H1 (cell line): ENCODE results near the gene ADAM12. TPM values are rescaled to one million over a fixed set of nuclear protein-coding genes. Genes with fewer than 3 reads are reported as not detected.

Source experiments
- CTCF ChIA-PET: fragments of 300-600 bp; sonication (Branson Sonifier 250); formaldehyde crosslinking; loops from one replicate; lab custom pipeline; 2021; ENCODE audit not compliant: partially characterized antibody; lab: Charles Lee
- POLR2A ChIA-PET: fragments of 300-600 bp; sonication (Branson Sonifier 250); formaldehyde crosslinking; loops from one replicate; lab custom pipeline; 2021; ENCODE audit warnings: inconsistent platforms; ENCODE audit not compliant: partially characterized antibody; lab: Charles Lee
- DNase-seq, 2 experiments: peaks; one replicate each; pipeline versions ENCODE4 v3.0.0 to v3.0.0-alpha.2; 2010 to 2022; ENCODE audit warnings: low spot score in 2 of 2, low read depth in 1 of 2, mixed read lengths in 1 of 2
- FAIRE-seq: peaks from 2 replicates; lab custom pipeline; 2011; peaks lifted over from hg19 to GRCh38; lab: Jason Lieb, UNC
- H2AFZ ChIP-seq: 2 replicates; pipeline ENCODE4 v1.8.1; 2012; ENCODE audit warnings: low read length, inconsistent platforms
- H2AK5ac ChIP-seq: 2 replicates; pipeline ENCODE4 v1.6.1; 2013; ENCODE audit warnings: low read depth, low read length
- H2BK120ac ChIP-seq: replicated peaks from 2 replicates; pipeline ENCODE3; 2013; ENCODE audit warnings: low read depth, low read length, inconsistent platforms
- H2BK12ac ChIP-seq: 2 replicates; pipeline ENCODE4 v1.6.1; 2013; ENCODE audit warnings: low read depth, low read length
- H2BK15ac ChIP-seq: 2 replicates; pipeline ENCODE4 v1.6.1; 2013; ENCODE audit warnings: low read length
- H2BK20ac ChIP-seq: 2 replicates; pipeline ENCODE4 v1.6.1; 2013; ENCODE audit warnings: low read length
- H2BK5ac ChIP-seq: 2 replicates; pipeline ENCODE4 v1.6.1; 2013; ENCODE audit warnings: low read depth, low read length
- H3K14ac ChIP-seq: 2 replicates; pipeline ENCODE4 v1.6.1; 2013; ENCODE audit warnings: inconsistent platforms; ENCODE audit not compliant: insufficient read length
- H3K18ac ChIP-seq: 2 replicates; pipeline ENCODE4 v1.6.1; 2013; ENCODE audit warnings: low read length; ENCODE audit errors: extremely low read depth
- H3K23ac ChIP-seq: 2 replicates; pipeline ENCODE4 v1.6.1; 2013; ENCODE audit warnings: inconsistent platforms; ENCODE audit not compliant: insufficient read length
- H3K23me2 ChIP-seq: 2 replicates; pipeline ENCODE4 v1.6.1; 2013; ENCODE audit warnings: low read depth, low read length
- H3K27ac ChIP-seq: 2 replicates; pipeline ENCODE4 v1.6.1; 2011; ENCODE audit warnings: low read depth, low read length, inconsistent platforms
- H3K27me3 ChIP-seq, 4 experiments: replicated peaks in 1 of 4; 1 replicate in 1 of 4; 2 replicates in 3 of 4; pipeline versions ENCODE4 v1.6.1 to v1.8.1; 2011 to 2013; ENCODE audit warnings: low read length in 3 of 4, mild to moderate bottlenecking in 3 of 4, inconsistent platforms in 2 of 4, mixed read lengths in 2 of 4, moderate library complexity in 1 of 4; ENCODE audit not compliant: control insufficient read depth in 3 of 4, insufficient read depth in 3 of 4; ENCODE audit errors: extremely low read depth in 1 of 4
- H3K36me3 ChIP-seq, 4 experiments: 2 replicates each; pipeline versions ENCODE4 v1.6.1 to v1.8.1; 2011 to 2013; ENCODE audit warnings: mild to moderate bottlenecking in 4 of 4, low read length in 3 of 4, moderate library complexity in 2 of 4, control low read depth in 1 of 4, inconsistent platforms in 1 of 4; ENCODE audit not compliant: insufficient read depth in 4 of 4, control insufficient read depth in 2 of 4
- H3K4ac ChIP-seq: replicated peaks from 2 replicates; pipeline ENCODE3; 2013; ENCODE audit warnings: low read length, low read depth, mixed read lengths, inconsistent platforms; ENCODE audit not compliant: insufficient read length
- H3K4me1 ChIP-seq, 4 experiments: replicated peaks in 1 of 4; 1 replicate in 1 of 4; 2 replicates in 3 of 4; pipeline versions ENCODE4 v1.6.1 to v1.8.1; 2011 to 2013; ENCODE audit warnings: low read length in 3 of 4, inconsistent platforms in 2 of 4, mixed read lengths in 1 of 4; ENCODE audit not compliant: insufficient read depth in 4 of 4, control insufficient read depth in 3 of 4
- H3K4me2 ChIP-seq, 2 experiments: 2 replicates each; pipeline versions ENCODE4 v1.6.1 to v1.8.1; 2011 to 2013; ENCODE audit warnings: low read depth in 2 of 2, low read length in 2 of 2, control low read depth in 1 of 2, inconsistent platforms in 1 of 2, mild to moderate bottlenecking in 1 of 2; ENCODE audit not compliant: insufficient read depth in 1 of 2
- H3K4me3 ChIP-seq, 4 experiments: fragments of 200-600, 300-600 bp in 1 of 4; sonication (generic), shearing (Covaris generic), sonication (Bioruptor Twin) in 1 of 4; 2 replicates each; pipeline versions ENCODE4 v1.5.1 to v1.8.1; 2011 to 2016; ENCODE audit warnings: low read length in 4 of 4, low read depth in 3 of 4, control low read depth in 2 of 4, inconsistent platforms in 2 of 4, mild to moderate bottlenecking in 2 of 4, mixed read lengths in 1 of 4, moderate library complexity in 1 of 4; ENCODE audit not compliant: insufficient read depth in 2 of 4; ENCODE audit errors: extremely low read depth in 1 of 4
- H3K56ac ChIP-seq: replicated peaks from 2 replicates; pipeline ENCODE3; 2013; ENCODE audit warnings: low read depth, mild to moderate bottlenecking, mixed read lengths, low read length, inconsistent platforms; ENCODE audit not compliant: insufficient read length
- H3K79me1 ChIP-seq: 2 replicates; pipeline ENCODE4 v1.6.1; 2013; ENCODE audit warnings: low read depth, low read length, control low read depth
- H3K79me2 ChIP-seq, 2 experiments: 2 replicates each; pipeline versions ENCODE4 v1.6.1 to v1.8.1; 2012 to 2013; ENCODE audit warnings: low read length in 2 of 2, mild to moderate bottlenecking in 2 of 2, inconsistent platforms in 1 of 2; ENCODE audit not compliant: insufficient read depth in 2 of 2, control insufficient read depth in 1 of 2
- H3K9ac ChIP-seq, 4 experiments: replicated peaks in 1 of 4; 1 replicate in 1 of 4; 2 replicates in 3 of 4; pipeline versions ENCODE4 v1.6.1 to v1.8.1; 2011 to 2013; ENCODE audit warnings: low read depth in 3 of 4, low read length in 3 of 4, control low read depth in 2 of 4, mild to moderate bottlenecking in 2 of 4, moderate library complexity in 2 of 4, inconsistent platforms in 1 of 4; ENCODE audit errors: extremely low read depth in 1 of 4
- H3K9me3 ChIP-seq, 2 experiments: 2 replicates each; pipeline versions ENCODE4 v1.6.1 to v1.8.1; 2012 to 2013; ENCODE audit warnings: mild to moderate bottlenecking in 2 of 2, moderate library complexity in 2 of 2, control low read depth in 1 of 2, inconsistent platforms in 1 of 2, low read depth in 1 of 2, low read length in 1 of 2, mixed read lengths in 1 of 2; ENCODE audit not compliant: insufficient read depth in 2 of 2
- H4K20me1 ChIP-seq, 2 experiments: replicated peaks in 1 of 2; 2 replicates each; pipeline versions ENCODE3 to v1.8.1; 2011 to 2013; ENCODE audit warnings: inconsistent platforms in 2 of 2, low read length in 2 of 2, mild to moderate bottlenecking in 1 of 2; ENCODE audit not compliant: insufficient read depth in 2 of 2, control insufficient read depth in 1 of 2
- H4K5ac ChIP-seq: 2 replicates; pipeline ENCODE4 v1.6.1; 2013; ENCODE audit warnings: low read length, low read depth, mixed read lengths, inconsistent platforms; ENCODE audit not compliant: insufficient read length
- H4K8ac ChIP-seq: 2 replicates; pipeline ENCODE4 v1.8.0; 2013; ENCODE audit warnings: mild to moderate bottlenecking, moderate library complexity, low read length, inconsistent platforms; ENCODE audit not compliant: insufficient read depth; ENCODE audit errors: extremely low read depth
- H4K91ac ChIP-seq: replicated peaks from 2 replicates; pipeline ENCODE3; 2013; ENCODE audit warnings: low read length, mixed read lengths, inconsistent platforms; ENCODE audit not compliant: insufficient read length
- ASH2L ChIP-seq: fragments of 200-600, 300-600 bp; sonication (generic); IDR thresholded peaks from one replicate; pipeline ENCODE4 v1.7.1; 2017; ENCODE audit warnings: low read length
- ATF3 ChIP-seq: IDR thresholded peaks from 2 replicates; pipeline ENCODE4 v1.6.1; 2011; ENCODE audit warnings: low read depth, mild to moderate bottlenecking, low read length; ENCODE audit not compliant: insufficient read depth
- BRCA1 ChIP-seq: IDR thresholded peaks from 2 replicates; pipeline ENCODE4 v1.6.1; 2012; ENCODE audit warnings: low read depth, low read length, improper control_type of control experiment
- CBX5 ChIP-seq: fragments of 300-800, 300-1000 bp; sonication (generic); IDR thresholded peaks from 2 replicates; pipeline ENCODE4 v1.7.1; 2016; ENCODE audit warnings: antibody characterized with exemption, low read length, low read depth
- EGR1 ChIP-seq: IDR thresholded peaks from 2 replicates; pipeline ENCODE4 v1.6.1; 2011; ENCODE audit warnings: low read depth, low read length, borderline replicate concordance
- FOSL1 ChIP-seq: IDR thresholded peaks from 2 replicates; pipeline ENCODE4 v1.6.1; 2011; ENCODE audit warnings: mild to moderate bottlenecking, low read depth, low read length, moderate library complexity; ENCODE audit not compliant: insufficient read depth
- KDM5A ChIP-seq: fragments of 200-600 bp; IDR thresholded peaks from 2 replicates; pipeline ENCODE4 v1.7.1; 2012; ENCODE audit warnings: mild to moderate bottlenecking, low read length, inconsistent platforms, mixed read lengths
- POLR2A ChIP-seq, 2 experiments: IDR thresholded peaks; 1 replicate in 1 of 2; 2 replicates in 1 of 2; pipeline ENCODE4 v1.6.1; 2011; ENCODE audit warnings: low read depth in 2 of 2, low read length in 2 of 2, mild to moderate bottlenecking in 2 of 2; ENCODE audit errors: control extremely low read depth in 1 of 2
- POLR2AphosphoS5 ChIP-seq: IDR thresholded peaks from 2 replicates; pipeline ENCODE4 v1.6.1; 2011; ENCODE audit warnings: low read depth, low read length
- RFX5 ChIP-seq: IDR thresholded peaks from 2 replicates; pipeline ENCODE4 v1.6.1; 2011; ENCODE audit warnings: low read depth, low read length, improper control_type of control experiment, borderline replicate concordance
- SAP30 ChIP-seq: fragments of 300-600 bp; sonication (generic); IDR thresholded peaks from 2 replicates; pipeline ENCODE4 v1.7.1; 2012; ENCODE audit warnings: low read length, moderate library complexity, mild to moderate bottlenecking, inconsistent platforms; ENCODE audit not compliant: insufficient read depth, insufficient replicate concordance
- SP4 ChIP-seq: IDR thresholded peaks from 2 replicates; pipeline ENCODE4 v1.6.1; 2012; ENCODE audit warnings: low read length, inconsistent platforms
- SRF ChIP-seq: IDR thresholded peaks from 2 replicates; pipeline ENCODE4 v1.6.1; 2011; ENCODE audit warnings: mild to moderate bottlenecking, low read depth, low read length, moderate library complexity
- TBP ChIP-seq: IDR thresholded peaks from 2 replicates; pipeline ENCODE4 v1.6.1; 2011; ENCODE audit warnings: low read depth, low read length, improper control_type of control experiment
- TCF12 ChIP-seq: IDR thresholded peaks from 2 replicates; pipeline ENCODE4 v1.6.1; 2011; ENCODE audit warnings: low read depth, mild to moderate bottlenecking, low read length
- WGBS, 2 experiments: shearing (Covaris generic) in 1 of 2; methylation state at CpG; one replicate each; pipeline versions ENCODE4 v1.1.6 to v1.1.7; 2013 to 2015; ENCODE audit warnings: low lambda C conversion rate in 2 of 2, mixed read lengths in 2 of 2, inconsistent platforms in 1 of 2, low coverage in 1 of 2, missing lambda C conversion rate in 1 of 2; ENCODE audit not compliant: insufficient replicate concordance in 2 of 2, insufficient coverage in 1 of 2, insufficient read length in 1 of 2; ENCODE audit errors: extremely low coverage in 1 of 2, missing lambda C conversion rate in 1 of 2; 5-methylcytosine and 5-hydroxymethylcytosine counted together
- polyA plus RNA-seq, 7 experiments: library from polyadenylated mRNA; depleted of rRNA in 3 of 7; stranded (reverse) in 5 of 7; unstranded in 2 of 7; fragments of >200 nt in 5 of 7; fragments of 200-250 nt in 2 of 7; gene quantifications; 1 replicate in 5 of 7; 2 replicates in 1 of 7; 4 replicates in 1 of 7; pipeline versions ENCODE4 v1.2.1 to v1.2.3, GENCODE V29; 2011 to 2013; ENCODE audit warnings: missing spikeins in 2 of 7, mixed read lengths in 2 of 7
- total RNA-seq: library from RNA; stranded (reverse); fragmentation: NEBNext Ultra II Directional; extraction: Animal tissue kit (Norgen Biotek cat#: 25700); gene quantifications from 2 replicates; pipeline ENCODE4 v1.2.1, GENCODE V29; 2021

Gene ADAM12
- total and polyA plus RNA-seq, 2 of the 8 experiments (the other 6 are each of a cell fraction or from before 2014, with no cell fraction given): 0.07 to 0.17 TPM

- Histone ChIP-seq H4K91ac (no peak overlapping the region), H4K20me1 (no peaks in the 10 kb centered on the region), H2BK15ac (no peak overlapping the region), H2BK5ac (no peak overlapping the region), H3K4me2 (no peak overlapping the region), H4K8ac (no peak overlapping the region), H2BK20ac (no peak overlapping the region), H3K18ac (no peak overlapping the region), H3K36me3 (no peaks in the 10 kb centered on the region), H4K5ac (no peak overlapping the region), H3K23me2 (no peaks in the 10 kb centered on the region), H3K4me1 (peaks cover 0 to 12% (median 7%) of the 10 kb centered on the region in 4 experiments; a peak in 5 of 7 replicates), H3K27ac (no peak overlapping the region), H2AFZ (no peak overlapping the region), H2AK5ac (no peak overlapping the region), H2BK12ac (no peak overlapping the region), H2BK120ac (no peak overlapping the region), H3K14ac (no peak overlapping the region), H3K23ac (no peak overlapping the region), H3K4me3 (no peak overlapping the region), H3K27me3 (no peaks in the 10 kb centered on the region), H3K4ac (no peak overlapping the region), H3K9me3 (peaks cover 2 to 4% of the 10 kb centered on the region in 2 experiments; a peak in 1 of 4 replicates), H3K79me2 (no peaks in the 10 kb centered on the region), H3K56ac (no peak overlapping the region), H3K79me1 (no peaks in the 10 kb centered on the region), H3K9ac (no peak overlapping the region)
- ChIA-PET CTCF (interaction anchor here (0.9 kb wide), 1 partner anchor 465 kb away, joined by 3 read pairs; no protein-coding TSS in a partner anchor), POLR2A (no interaction called here)
- DNase-seq: no peak
- TF ChIP-seq RFX5 (no peak), FOSL1 (no peak), POLR2A (IDR thresholded peaks at IDR 0.05; ENCODE audit: control extremely low read depth in 1 of 2, low read depth in 2 of 2, low read length in 2 of 2) (no peak), TBP (no peak), TCF12 (no peak), SP4 (no peak), POLR2AphosphoS5 (no peak), SAP30 (no peak), EGR1 (no peak), ATF3 (no peak), BRCA1 (no peak), CBX5 (no peak), KDM5A (no peak), SRF (no peak), ASH2L (no peak)
- no peak for FAIRE-seq
- WGBS, 2 experiments: 89% methylated on average over 9 of the region's 9 CpGs; no CpG with 5 or more reads in 1 of the 2 experiments
Observed at GRCh38 chr10:126133082-126133620, 255.1 kb downstream of the ADAM12 start.
